Endothelial cell of umbilical vein (primary cell): ENCODE results near the gene ITGA2. TPM values are rescaled to one million over a fixed set of nuclear protein-coding genes. Genes with fewer than 3 reads are reported as not detected.

Experiments used
- BruUV-seq: library from RNA; stranded (reverse); fragments of 400-500 nt; replicated peaks from 2 replicates; lab custom pipeline; 2021; lab: Mats Ljungman, UMichigan
- CTCF ChIA-PET: fragments of 300-600, 350-600 bp; sonication (Branson Sonifier 250); formaldehyde crosslinking; loops from one replicate; lab custom pipeline; 2021; ENCODE audit warnings: antibody characterized with exemption, inconsistent platforms; lab: Charles Lee
- POLR2A ChIA-PET: fragments of 300-600, 350-600 bp; sonication (Branson Sonifier 250); formaldehyde crosslinking; loops from one replicate; lab custom pipeline; 2021; ENCODE audit warnings: antibody characterized with exemption, inconsistent platforms; lab: Charles Lee
- DNase-seq: peaks from one replicate; pipeline ENCODE4 v3.0.0-alpha.2; 2011; ENCODE audit warnings: low read depth, low spot score
- FAIRE-seq: peaks from 2 replicates; lab custom pipeline; 2011; peaks lifted over from hg19 to GRCh38; lab: Jason Lieb, UNC
- H2AFZ ChIP-seq: 2 replicates; pipeline ENCODE4 v1.6.0; 2012; ENCODE audit warnings: low read depth, low read length, control low read depth, inconsistent platforms
- H3K27ac ChIP-seq: 2 replicates; pipeline ENCODE4 v1.5.1; 2011; ENCODE audit warnings: low read depth, mild to moderate bottlenecking, control low read depth, low read length, moderate library complexity; ENCODE audit not compliant: insufficient read depth
- H3K27me3 ChIP-seq, 2 experiments: 2 replicates each; pipeline versions ENCODE4 v1.6.0 to v1.6.1; 2011; ENCODE audit warnings: low read length in 2 of 2, mixed read lengths in 1 of 2; ENCODE audit not compliant: control insufficient read depth in 2 of 2, insufficient read depth in 2 of 2
- H3K36me3 ChIP-seq, 2 experiments: 2 replicates in 1 of 2; 3 replicates in 1 of 2; pipeline ENCODE4 v1.5.1; 2011; ENCODE audit warnings: low read length in 2 of 2, mild to moderate bottlenecking in 1 of 2, moderate library complexity in 1 of 2; ENCODE audit not compliant: control insufficient read depth in 2 of 2, insufficient read depth in 2 of 2; ENCODE audit errors: extremely low read depth in 1 of 2
- H3K4me1 ChIP-seq: 3 replicates; pipeline ENCODE4 v1.5.1; 2011; ENCODE audit warnings: mild to moderate bottlenecking, low read length; ENCODE audit not compliant: control insufficient read depth, insufficient read depth; ENCODE audit errors: extremely low read depth
- H3K4me2 ChIP-seq: 2 replicates; pipeline ENCODE4 v1.6.1; 2011; ENCODE audit warnings: low read length, control low read depth, mixed read lengths; ENCODE audit not compliant: insufficient read depth
- H3K4me3 ChIP-seq, 3 experiments: fragments of 200-600 bp in 1 of 3; sonication (generic), shearing (Covaris generic) in 1 of 3; replicated peaks in 1 of 3; 2 replicates each; pipeline ENCODE4 v1.5.1; 2011 to 2016; ENCODE audit warnings: control low read depth in 3 of 3, low read length in 3 of 3, mild to moderate bottlenecking in 2 of 3, inconsistent platforms in 1 of 3, low read depth in 1 of 3, moderate library complexity in 1 of 3; ENCODE audit not compliant: insufficient read depth in 1 of 3
- H3K79me2 ChIP-seq: 2 replicates; pipeline ENCODE4 v1.6.0; 2012; ENCODE audit warnings: low read length, inconsistent platforms; ENCODE audit not compliant: control insufficient read depth, insufficient read depth
- H3K9ac ChIP-seq: replicated peaks from 2 replicates; pipeline ENCODE3; 2011; ENCODE audit warnings: low read length, control low read depth; ENCODE audit not compliant: insufficient read depth; ENCODE audit errors: extremely low read depth
- H3K9me1 ChIP-seq: replicated peaks from 3 replicates; pipeline ENCODE4 v1.6.0; 2011; ENCODE audit warnings: mild to moderate bottlenecking, low read length; ENCODE audit not compliant: control insufficient read depth, insufficient read depth; ENCODE audit errors: extremely low read depth
- H3K9me3 ChIP-seq: replicated peaks from 2 replicates; pipeline ENCODE4 v1.5.1; 2012; ENCODE audit warnings: low read length, inconsistent platforms; ENCODE audit not compliant: control insufficient read depth, insufficient read depth
- H4K20me1 ChIP-seq: replicated peaks from 2 replicates; pipeline ENCODE3; 2011; ENCODE audit warnings: mild to moderate bottlenecking, low read length; ENCODE audit not compliant: control insufficient read depth, insufficient read depth; ENCODE audit errors: extremely low read depth
- EZH2 ChIP-seq: IDR thresholded peaks from 2 replicates; pipeline ENCODE4 v1.6.1; 2012; ENCODE audit warnings: borderline replicate concordance, low read depth, mild to moderate bottlenecking, moderate library complexity, low read length, inconsistent platforms; ENCODE audit not compliant: severe bottlenecking
- FOS ChIP-seq: IDR thresholded peaks from 2 replicates; pipeline ENCODE4 v1.6.1; 2011; ENCODE audit warnings: mild to moderate bottlenecking, low read length, moderate library complexity, borderline replicate concordance; ENCODE audit not compliant: insufficient read depth
- GATA2 ChIP-seq: IDR thresholded peaks from 2 replicates; pipeline ENCODE4 v1.7.0; 2011; ENCODE audit warnings: low read depth, mild to moderate bottlenecking, moderate library complexity, mixed read lengths, low read length; ENCODE audit not compliant: insufficient read length, insufficient read depth
- JUN ChIP-seq: IDR thresholded peaks from 2 replicates; pipeline ENCODE4 v1.6.1; 2011; ENCODE audit warnings: borderline replicate concordance, low read depth; ENCODE audit not compliant: insufficient read length, insufficient read depth
- MYC ChIP-seq: IDR thresholded peaks from one replicate; pipeline ENCODE4 v1.6.1; 2011; ENCODE audit warnings: mild to moderate bottlenecking, low read depth, low read length
- POLR2A ChIP-seq: IDR thresholded peaks from 2 replicates; pipeline ENCODE4 v1.6.1; 2012; ENCODE audit warnings: low read depth, mild to moderate bottlenecking, control low read depth, low read length
- POLR2AphosphoS5 ChIP-seq: IDR thresholded peaks from 2 replicates; pipeline ENCODE4 v1.6.1; 2012; ENCODE audit warnings: low read depth, mild to moderate bottlenecking, control low read depth, low read length, moderate library complexity; ENCODE audit not compliant: insufficient read depth
- dilution Hi-C: fragments of 300-500 bp; cut with MboI; formaldehyde crosslinking; loops from one replicate; pipeline ENCODE4 v1.15.0; 2019; ENCODE audit warnings: low sequenced_read_pairs; ENCODE audit not compliant: extremely low pct_ligation_motif_present
- intact Hi-C: fragments of 100-400 bp; cut with micrococcal nuclease; formaldehyde crosslinking; loops from one replicate; pipeline ENCODE4 v1.10.0; 2022
- polyA plus RNA-seq, 4 experiments: library from polyadenylated mRNA; depleted of rRNA in 3 of 4; stranded (reverse) in 3 of 4; unstranded in 1 of 4; fragments of >200 nt; gene quantifications; 2 replicates each; pipeline versions ENCODE4 v1.2.1 to v1.2.3, GENCODE V29; 2011 to 2012; ENCODE audit warnings: missing spikeins in 1 of 4
- total RNA-seq: library from RNA; stranded (reverse); gene quantifications from 2 replicates; pipeline ENCODE4 v1.2.3, GENCODE V29; 2021

Gene ITGA2
- total and polyA plus RNA-seq, 2 donors (not counting 3 experiments of a cell fraction or from before 2014, with no cell fraction given), result 11.2 to 62.3 TPM

GRCh38 chr5:53045263-53045662 lies 56.1 kb downstream of the ITGA2 start:
- H3K27me3 ChIP-seq, result no peaks in the 10 kb centered on the region
- H2AFZ ChIP-seq, result no peak overlapping the region
- no peaks in the 10 kb centered on the region for H3K9me3 ChIP-seq
- peaks cover 36% of the 10 kb centered on the region for H3K79me2 ChIP-seq
- dilution Hi-C loops, result no loop called here
- peak overlapping the region; percentile 75 for H3K4me2 ChIP-seq
- TF ChIP-seq GATA2 (peak; percentile 74), FOS (peak; percentile 57), JUN (peak; percentile 40), POLR2A (no peak), MYC (no peak)
- no TSS peak for BruUV-seq
- intact Hi-C loops, result no loop called here
- CTCF ChIA-PET, result interaction anchor here (0.7 to 2.1 kb wide), 9 partner anchors 10 to 97 kb away, joined by 3 to 14 read pairs (median 4); no protein-coding TSS in a partner anchor
- FAIRE-seq, result peak; percentile 63
- no peaks in the 10 kb centered on the region for H4K20me1 ChIP-seq
- peaks cover 24% of the 10 kb centered on the region for H3K4me1 ChIP-seq
- no peak overlapping the region for H3K9ac ChIP-seq
- POLR2A ChIA-PET, result no interaction called here
- peak overlapping the region; percentile 43 for H3K27ac ChIP-seq
- no peaks in the 10 kb centered on the region for H3K9me1 ChIP-seq
- peak; percentile 41 for DNase-seq
- H3K4me3 ChIP-seq, result no peak overlapping the region
- H3K36me3 ChIP-seq, result peaks cover 2 to 9% of the 10 kb centered on the region in 2 experiments

GRCh38 chr5:53048248-53048647 lies 59.1 kb downstream of the ITGA2 start:
- H3K36me3 ChIP-seq, result peaks cover 3 to 14% of the 10 kb centered on the region in 2 experiments

More at GRCh38 chr5:53048248-53048647, 59.1 kb downstream of the ITGA2 start:
- Histone ChIP-seq H3K79me2 (peaks cover 15% of the 10 kb centered on the region), H3K4me2 (no peak overlapping the region), H3K27ac (no peak overlapping the region), H3K4me3 (no peak overlapping the region), H3K27me3 (no peaks in the 10 kb centered on the region), H3K9me3 (no peaks in the 10 kb centered on the region), H3K4me1 (peaks cover 18% of the 10 kb centered on the region), H2AFZ (no peak overlapping the region), H3K9me1 (no peaks in the 10 kb centered on the region), H4K20me1 (no peaks in the 10 kb centered on the region), H3K9ac (no peak overlapping the region)
- FAIRE-seq, result no peak
- CTCF ChIA-PET, result interaction anchor here (0.6 to 0.9 kb wide), 2 partner anchors 13 to 100 kb away, joined by 3 read pairs; no protein-coding TSS in a partner anchor
- POLR2A ChIA-PET, result no interaction called here
- BruUV-seq, result no TSS peak
- TF ChIP-seq EZH2 (no peak), POLR2AphosphoS5 (no peak), FOS (no peak), POLR2A (no peak)
- dilution Hi-C loops, result no loop called here
- intact Hi-C loops, result no loop called here
- DNase-seq, result no peak
